ENCODE measurements around the gene CSKMT.

Gene CSKMT

DNA sequence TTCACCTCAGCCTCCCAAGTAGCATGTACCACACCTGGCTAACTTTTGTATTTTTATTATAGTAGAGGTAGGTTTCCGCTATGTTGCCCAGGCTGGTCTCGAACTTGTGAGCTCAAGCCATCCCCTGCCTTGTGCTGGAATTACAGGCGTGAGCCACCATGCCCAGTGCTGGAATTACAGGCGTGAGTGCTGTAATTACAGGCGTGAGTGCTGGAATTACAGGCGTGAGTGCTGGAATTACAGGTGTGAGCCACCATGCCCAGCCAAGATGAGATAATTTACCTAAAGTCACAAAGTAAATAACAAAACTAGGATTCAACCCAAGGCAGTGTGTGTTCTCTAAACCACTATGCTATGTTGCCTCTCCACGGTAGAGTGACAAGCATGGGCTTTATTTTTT is 17.4 kb downstream of the CSKMT start:
- Histone ChIP-seq H3K27me3 (ENCODE audit: insufficient read depth, low read length) (no peaks in the 10 kb centered on the region), H3K9me2 (ENCODE audit: low read depth, low read length) (no peaks in the 10 kb centered on the region), H2AFZ (ENCODE audit: low read length) (no peak overlapping the region), H3K27ac (ENCODE audit: low read depth, low read length, poor library complexity, severe bottlenecking) (no peak overlapping the region), H3K9me3 (ENCODE audit: low read length) (no peaks in the 10 kb centered on the region), H3K36me3 (ENCODE audit: insufficient read depth, low read length) (peaks cover 4% of the 10 kb centered on the region; the same call in 1 of the 2 replicates), H3K4me2 (ENCODE audit: low read length) (no peak overlapping the region), H3K4me3 (ENCODE audit: low read depth, low read length, poor library complexity, severe bottlenecking) (no peak overlapping the region), H3K79me2 (ENCODE audit: insufficient read depth, low read length) (no peaks in the 10 kb centered on the region; the same call in 1 of the 2 replicates), H3K9ac (ENCODE audit: low read length) (no peak overlapping the region), H4K20me1 (ENCODE audit: insufficient read depth, low read length) (no peaks in the 10 kb centered on the region), H3K4me1 (ENCODE audit: insufficient read depth, low read length, severe bottlenecking) (peaks cover 30% of the 10 kb centered on the region), H3F3A (ENCODE audit: insufficient read depth, low read length) (no peaks in the 10 kb centered on the region)
- TF ChIP-seq EZH2 (IDR thresholded peaks at IDR 0.05; ENCODE audit: borderline replicate concordance, low read length), result no peak
- TF ChIP-seq, protein P1, sequence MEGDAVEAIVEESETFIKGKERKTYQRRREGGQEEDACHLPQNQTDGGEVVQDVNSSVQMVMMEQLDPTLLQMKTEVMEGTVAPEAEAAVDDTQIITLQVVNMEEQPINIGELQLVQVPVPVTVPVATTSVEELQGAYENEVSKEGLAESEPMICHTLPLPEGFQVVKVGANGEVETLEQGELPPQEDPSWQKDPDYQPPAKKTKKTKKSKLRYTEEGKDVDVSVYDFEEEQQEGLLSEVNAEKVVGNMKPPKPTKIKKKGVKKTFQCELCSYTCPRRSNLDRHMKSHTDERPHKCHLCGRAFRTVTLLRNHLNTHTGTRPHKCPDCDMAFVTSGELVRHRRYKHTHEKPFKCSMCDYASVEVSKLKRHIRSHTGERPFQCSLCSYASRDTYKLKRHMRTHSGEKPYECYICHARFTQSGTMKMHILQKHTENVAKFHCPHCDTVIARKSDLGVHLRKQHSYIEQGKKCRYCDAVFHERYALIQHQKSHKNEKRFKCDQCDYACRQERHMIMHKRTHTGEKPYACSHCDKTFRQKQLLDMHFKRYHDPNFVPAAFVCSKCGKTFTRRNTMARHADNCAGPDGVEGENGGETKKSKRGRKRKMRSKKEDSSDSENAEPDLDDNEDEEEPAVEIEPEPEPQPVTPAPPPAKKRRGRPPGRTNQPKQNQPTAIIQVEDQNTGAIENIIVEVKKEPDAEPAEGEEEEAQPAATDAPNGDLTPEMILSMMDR (IDR thresholded peaks at IDR 0.05; ENCODE audit: low read length), result no peak

DNA sequence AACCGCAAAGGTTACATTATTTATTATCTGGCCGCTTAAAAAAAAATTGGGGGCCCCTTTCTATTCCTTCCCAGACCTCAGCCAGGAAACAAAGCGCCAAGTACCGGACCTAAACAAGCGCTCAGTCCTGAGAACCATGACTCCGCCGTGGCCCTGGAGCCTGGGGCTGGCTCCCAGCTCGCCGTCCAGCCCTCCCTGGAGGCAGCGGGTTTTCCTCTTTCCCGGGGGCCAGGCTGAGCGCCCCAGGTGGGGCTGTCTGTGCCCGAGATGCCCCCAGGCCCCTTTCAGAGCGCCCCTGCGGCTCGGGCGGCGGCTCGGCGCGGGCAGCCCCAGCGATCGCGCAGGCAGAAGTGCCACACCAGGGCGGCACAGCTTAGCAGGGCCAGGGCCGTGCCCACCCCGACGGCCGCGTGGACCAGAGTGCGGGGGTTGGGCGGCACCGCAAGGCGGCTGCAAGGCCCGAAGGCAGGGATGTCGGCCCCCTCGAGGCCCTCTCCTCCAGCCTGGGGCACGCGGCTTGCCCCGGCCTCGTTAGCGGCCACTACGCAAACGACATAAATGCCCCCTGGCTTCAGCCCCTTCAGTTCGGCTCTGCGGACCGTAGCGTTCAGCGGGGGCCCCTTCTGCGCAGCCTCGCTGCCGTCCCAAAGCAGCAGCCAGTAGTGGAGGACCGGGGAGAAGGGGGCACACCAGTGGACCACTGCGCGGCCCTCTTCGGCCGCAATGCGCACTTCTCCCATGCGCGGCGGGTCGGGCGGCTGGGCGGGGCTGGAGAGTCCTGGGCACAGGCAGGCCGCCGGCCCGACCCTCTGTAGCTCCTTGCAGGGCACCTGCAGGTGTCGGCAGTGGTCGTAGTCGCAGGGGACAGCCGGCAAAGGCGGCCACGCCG is 22.6 kb downstream of the CSKMT start:
- no peak overlapping the region for H3K4me2 ChIP-seq (ENCODE audit: low read length)
- no peaks in the 10 kb centered on the region for H3K9me3 ChIP-seq (ENCODE audit: low read length)
- no peaks in the 10 kb centered on the region for H3F3A ChIP-seq (ENCODE audit: insufficient read depth, low read length)
- H3K4me3 ChIP-seq (ENCODE audit: low read depth, low read length, poor library complexity, severe bottlenecking), result no peak overlapping the region
- TF ChIP-seq EZH2 (IDR thresholded peaks at IDR 0.05; ENCODE audit: borderline replicate concordance, low read length), result no peak
- no peaks in the 10 kb centered on the region for H3K79me2 ChIP-seq (ENCODE audit: insufficient read depth, low read length)
- no peak overlapping the region for H3K27ac ChIP-seq (ENCODE audit: low read depth, low read length, poor library complexity, severe bottlenecking)
- H3K27me3 ChIP-seq (ENCODE audit: insufficient read depth, low read length), result no peaks in the 10 kb centered on the region
- no peaks in the 10 kb centered on the region for H4K20me1 ChIP-seq (ENCODE audit: insufficient read depth, low read length)
- H3K9me2 ChIP-seq (ENCODE audit: low read depth, low read length), result no peaks in the 10 kb centered on the region
- no peak overlapping the region for H3K9ac ChIP-seq (ENCODE audit: low read length)
- H3K36me3 ChIP-seq (ENCODE audit: insufficient read depth, low read length), result peaks cover 31% of the 10 kb centered on the region; the same call in 1 of the 2 replicates
- no peaks in the 10 kb centered on the region for H3K4me1 ChIP-seq (ENCODE audit: insufficient read depth, low read length, severe bottlenecking)
- no peak overlapping the region for H2AFZ ChIP-seq (ENCODE audit: low read length)

DNA sequence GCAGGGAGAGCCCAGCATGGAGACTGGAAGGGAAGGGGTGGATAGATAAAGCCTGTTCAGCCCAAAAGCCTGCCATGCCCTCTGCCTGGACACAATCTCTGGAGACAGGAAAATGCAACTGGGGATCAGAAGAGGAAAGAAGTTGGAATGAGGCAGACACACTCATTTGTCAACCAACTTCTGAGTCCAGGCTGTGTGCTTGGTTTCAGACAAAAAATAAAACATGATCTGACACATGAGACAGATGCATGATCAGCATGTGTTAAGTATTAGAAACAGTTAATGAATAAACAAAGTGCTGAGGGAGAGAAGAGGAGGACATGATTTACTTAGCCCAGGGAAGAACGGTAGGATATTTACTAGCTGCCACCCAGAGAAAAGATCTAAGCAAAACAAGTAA is 23.4 kb downstream of the CSKMT start:
- no peaks in the 10 kb centered on the region for H3K4me1 ChIP-seq (ENCODE audit: insufficient read depth, low read length, severe bottlenecking)
- TF ChIP-seq, protein P1 (IDR thresholded peaks at IDR 0.05; ENCODE audit: low read length), result no peak
- TF ChIP-seq EZH2 (IDR thresholded peaks at IDR 0.05; ENCODE audit: borderline replicate concordance, low read length), result no peak
- H2AFZ ChIP-seq (ENCODE audit: low read length), result no peak overlapping the region
- peaks cover 39% of the 10 kb centered on the region; the same call in 1 of the 2 replicates for H3K36me3 ChIP-seq (ENCODE audit: insufficient read depth, low read length)
- H3K9me3 ChIP-seq (ENCODE audit: low read length), result no peaks in the 10 kb centered on the region
- no peak overlapping the region for H3K27ac ChIP-seq (ENCODE audit: low read depth, low read length, poor library complexity, severe bottlenecking)
- no peaks in the 10 kb centered on the region for H4K20me1 ChIP-seq (ENCODE audit: insufficient read depth, low read length)
- H3K4me3 ChIP-seq (ENCODE audit: low read depth, low read length, poor library complexity, severe bottlenecking), result no peak overlapping the region
- H3K4me2 ChIP-seq (ENCODE audit: low read length), result no peak overlapping the region
- H3K9me2 ChIP-seq (ENCODE audit: low read depth, low read length), result no peaks in the 10 kb centered on the region
- H3F3A ChIP-seq (ENCODE audit: insufficient read depth, low read length), result no peaks in the 10 kb centered on the region
- H3K27me3 ChIP-seq (ENCODE audit: insufficient read depth, low read length), result no peaks in the 10 kb centered on the region
- no peaks in the 10 kb centered on the region for H3K79me2 ChIP-seq (ENCODE audit: insufficient read depth, low read length)
- H3K9ac ChIP-seq (ENCODE audit: low read length), result no peak overlapping the region

Data from OCI-LY1 (cell line).